Measurements from ENCODE around the gene DYRK3. TPM values are rescaled to one million over a fixed set of nuclear protein-coding genes. Genes with fewer than 3 reads are reported as not detected.

The DYRK3 gene
- total RNA-seq, 4 donors from 2014 or later = 0.85 to 1.8 (median 1.0) TPM

DNA sequence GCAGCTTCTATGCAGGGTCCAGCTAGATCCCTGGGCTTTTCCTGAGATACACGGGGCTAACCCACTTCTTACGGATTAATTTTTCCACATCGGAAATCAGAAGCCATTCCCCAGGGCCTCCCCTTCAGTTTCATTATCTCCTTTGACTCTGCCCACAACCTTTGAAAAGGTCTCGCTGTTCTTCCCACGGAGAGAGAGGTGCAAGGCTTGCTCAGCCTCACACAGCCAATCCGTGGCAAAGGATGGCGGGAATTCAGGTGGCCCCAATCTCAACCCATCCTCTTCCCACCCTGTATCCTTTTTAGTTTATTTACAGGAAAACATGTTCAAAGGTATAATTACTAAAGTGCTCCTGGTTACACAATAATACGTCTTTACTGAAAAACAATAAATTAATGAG is 48.7 kb downstream of the DYRK3 start:
- no peak for TF ChIP-seq POLR2A (IDR thresholded peaks at IDR 0.05)
- TF ChIP-seq, protein P1, sequence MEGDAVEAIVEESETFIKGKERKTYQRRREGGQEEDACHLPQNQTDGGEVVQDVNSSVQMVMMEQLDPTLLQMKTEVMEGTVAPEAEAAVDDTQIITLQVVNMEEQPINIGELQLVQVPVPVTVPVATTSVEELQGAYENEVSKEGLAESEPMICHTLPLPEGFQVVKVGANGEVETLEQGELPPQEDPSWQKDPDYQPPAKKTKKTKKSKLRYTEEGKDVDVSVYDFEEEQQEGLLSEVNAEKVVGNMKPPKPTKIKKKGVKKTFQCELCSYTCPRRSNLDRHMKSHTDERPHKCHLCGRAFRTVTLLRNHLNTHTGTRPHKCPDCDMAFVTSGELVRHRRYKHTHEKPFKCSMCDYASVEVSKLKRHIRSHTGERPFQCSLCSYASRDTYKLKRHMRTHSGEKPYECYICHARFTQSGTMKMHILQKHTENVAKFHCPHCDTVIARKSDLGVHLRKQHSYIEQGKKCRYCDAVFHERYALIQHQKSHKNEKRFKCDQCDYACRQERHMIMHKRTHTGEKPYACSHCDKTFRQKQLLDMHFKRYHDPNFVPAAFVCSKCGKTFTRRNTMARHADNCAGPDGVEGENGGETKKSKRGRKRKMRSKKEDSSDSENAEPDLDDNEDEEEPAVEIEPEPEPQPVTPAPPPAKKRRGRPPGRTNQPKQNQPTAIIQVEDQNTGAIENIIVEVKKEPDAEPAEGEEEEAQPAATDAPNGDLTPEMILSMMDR (IDR thresholded peaks at IDR 0.05 in 4 of 5, conservative IDR thresholded peaks at IDR 0.05 in 1 of 5) = no peak
- ATAC-seq (no peak), DNase-seq (no peak)
- Histone ChIP-seq H3K4me3 (peak overlapping the region in 3 of 4 donors; percentile 53 to 79 (median 76)), H3K4me1 (peaks cover 32 to 36% of the 10 kb centered on the region in 2 donors), H3K36me3 (no peaks in the 10 kb centered on the region), H3K27me3 (no peaks in the 10 kb centered on the region), H3K9me3 (no peaks in the 10 kb centered on the region), H3K27ac (peak overlapping the region in 2 of 4 donors; percentile 68 to 98)
- intact Hi-C loops (cut with DNase I; ENCODE audit: low total_unique reads) (loop anchor here (1.0 kb wide), 2 partner anchors 26 to 49 kb away; partner anchors contain the start of gene DYRK3), in situ Hi-C loops (cut with MboI; ENCODE audit: low sequenced_read_pairs in 4 of 4) (loop anchor here in 1 of 4 donors (25.0 kb wide), 1 partner anchor 1128 kb away; no protein-coding TSS in a partner anchor)

DNA sequence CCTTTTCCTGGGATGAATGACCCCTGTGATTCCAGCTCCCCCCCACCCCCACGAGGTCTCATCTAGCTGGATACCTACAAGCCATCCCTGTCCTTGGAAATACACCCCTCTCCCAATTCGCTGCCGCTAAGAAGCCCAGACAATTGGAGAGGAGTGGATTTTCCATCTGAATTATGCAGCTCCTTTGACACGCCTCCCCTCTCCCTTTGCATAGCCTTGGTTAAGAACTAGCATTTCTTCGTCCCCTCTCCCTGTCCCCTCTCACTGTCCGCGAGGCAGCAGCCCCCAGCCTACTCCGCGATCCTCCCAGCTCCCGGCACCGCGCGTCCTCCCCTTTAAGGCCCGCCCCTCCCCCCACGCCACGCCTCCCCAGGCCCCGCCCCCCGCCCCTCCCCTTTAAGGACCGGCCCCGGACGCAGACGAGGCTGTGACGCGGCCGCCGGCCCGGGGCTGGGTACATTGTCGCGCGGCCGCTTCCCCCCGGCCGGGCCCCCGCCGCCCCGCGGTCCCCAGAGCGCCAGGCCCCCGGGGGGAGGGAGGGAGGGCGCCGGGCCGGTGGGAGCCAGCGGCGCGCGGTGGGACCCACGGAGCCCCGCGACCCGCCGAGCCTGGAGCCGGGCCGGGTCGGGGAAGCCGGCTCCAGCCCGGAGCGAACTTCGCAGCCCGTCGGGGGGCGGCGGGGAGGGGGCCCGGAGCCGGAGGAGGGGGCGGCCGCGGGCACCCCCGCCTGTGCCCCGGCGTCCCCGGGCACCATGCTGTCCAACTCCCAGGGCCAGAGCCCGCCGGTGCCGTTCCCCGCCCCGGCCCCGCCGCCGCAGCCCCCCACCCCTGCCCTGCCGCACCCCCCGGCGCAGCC is 49.4 kb downstream of the DYRK3 start, which contains the start of gene MAPKAPK2:
TSS of gene MAPKAPK2 (plus strand) at position 428 of the 856 bp plus-strand sequence. CDS start at position 753, 325 bp downstream.
- peak; percentile 65 to 72 for ATAC-seq
- Histone ChIP-seq H3K27ac (peak within 1 kb of the TSS; percentile 93 to 98 (median 96)), H3K36me3 (no peaks in the 10 kb centered on the region), H3K4me3 (peak within 1 kb of the TSS; percentile 66 to 79 (median 75)), H3K27me3 (no peaks in the 10 kb centered on the region), H3K9me3 (no peaks in the 10 kb centered on the region), H3K4me1 (peaks cover 39 to 43% of the 10 kb centered on the region in 2 donors)
- TF ChIP-seq, protein P1 (IDR thresholded peaks at IDR 0.05 in 4 of 5, conservative IDR thresholded peaks at IDR 0.05 in 1 of 5) = no peak
- TF ChIP-seq POLR2A (IDR thresholded peaks at IDR 0.05) = peak; percentile 82 to 83
- in situ Hi-C loops (cut with MboI; ENCODE audit: low sequenced_read_pairs in 4 of 4) = loop anchor here in 1 of 4 donors (25.0 kb wide), 1 partner anchor 1128 kb away; no protein-coding TSS in a partner anchor
- intact Hi-C loops (cut with DNase I; ENCODE audit: low total_unique reads) = loop anchor here (1.0 kb wide), 2 partner anchors 26 to 49 kb away; partner anchors contain the start of gene DYRK3
- peak; percentile 73 to 76 for DNase-seq

DNA sequence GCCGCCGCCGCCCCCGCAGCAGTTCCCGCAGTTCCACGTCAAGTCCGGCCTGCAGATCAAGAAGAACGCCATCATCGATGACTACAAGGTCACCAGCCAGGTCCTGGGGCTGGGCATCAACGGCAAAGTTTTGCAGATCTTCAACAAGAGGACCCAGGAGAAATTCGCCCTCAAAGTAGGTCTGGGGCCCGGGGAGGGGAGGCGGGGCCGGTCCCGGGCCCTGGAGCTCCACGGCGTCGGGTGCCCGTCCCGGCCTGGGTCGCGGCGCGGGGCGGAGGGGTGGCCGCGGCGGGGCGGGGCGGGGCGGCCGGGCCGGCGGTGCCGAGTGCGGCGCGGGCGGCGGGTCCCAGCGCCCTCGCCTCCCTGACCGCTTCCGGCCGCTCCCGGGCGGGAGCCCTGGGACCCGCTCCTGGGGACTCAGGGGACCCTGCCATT is 50.0 kb downstream of the DYRK3 start:
- peak overlapping the region; percentile 93 to 98 (median 96) for H3K27ac ChIP-seq
- peak overlapping the region; percentile 64 to 79 (median 75) for H3K4me3 ChIP-seq
- DNase-seq (peak in 1 of 2 donors; percentile 28), ATAC-seq (peak; percentile 42 to 56)
- TF ChIP-seq, protein P1 (IDR thresholded peaks at IDR 0.05 in 4 of 5, conservative IDR thresholded peaks at IDR 0.05 in 1 of 5) = no peak
- no peak for TF ChIP-seq POLR2A (IDR thresholded peaks at IDR 0.05)
- peaks cover 45 to 50% of the 10 kb centered on the region in 2 donors for H3K4me1 ChIP-seq
- no peaks in the 10 kb centered on the region for H3K27me3 ChIP-seq
- no peaks in the 10 kb centered on the region for H3K36me3 ChIP-seq
- H3K9me3 ChIP-seq = no peaks in the 10 kb centered on the region
- intact Hi-C loops (cut with DNase I; ENCODE audit: low total_unique reads) (no loop called here), in situ Hi-C loops (cut with MboI; ENCODE audit: low sequenced_read_pairs in 4 of 4) (loop anchor here in 1 of 4 donors (25.0 kb wide), 1 partner anchor 1127 kb away; no protein-coding TSS in a partner anchor)

DNA sequence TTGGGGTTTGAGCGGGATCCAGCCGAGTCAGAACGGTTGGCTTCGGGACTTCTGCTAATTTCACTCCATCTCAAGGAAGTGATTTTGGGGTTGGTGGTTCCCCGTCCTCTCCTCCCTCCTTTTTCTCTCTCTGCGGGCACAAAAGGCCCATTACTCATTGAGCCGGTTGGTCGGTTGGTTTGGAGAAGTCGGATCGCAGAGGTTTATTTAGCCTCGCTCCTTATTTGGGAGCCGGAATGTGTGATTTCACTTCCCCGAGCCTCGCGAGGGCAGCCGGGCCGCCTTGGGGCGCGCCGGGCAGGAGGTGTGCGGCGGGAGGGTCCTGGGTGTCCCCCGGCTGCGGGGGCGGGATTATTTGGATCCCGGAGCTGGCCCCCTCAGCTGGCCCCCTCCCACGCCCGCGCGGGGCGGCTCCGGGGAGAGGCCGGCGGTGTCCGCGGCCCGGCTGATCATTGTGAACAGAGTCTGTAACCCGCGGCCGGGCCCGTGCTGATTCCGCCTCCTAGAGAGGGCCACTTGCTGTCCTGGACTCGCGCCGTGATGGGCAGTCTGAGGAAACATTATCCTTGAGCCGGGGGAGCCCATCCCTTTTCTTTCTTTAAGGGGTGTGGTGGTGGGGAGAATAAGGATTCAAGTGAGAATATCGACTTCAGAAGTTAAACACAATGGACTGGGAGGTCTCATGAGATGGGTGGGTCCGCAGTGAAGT is 50.6 kb downstream of the DYRK3 start:
- in situ Hi-C loops (cut with MboI; ENCODE audit: low sequenced_read_pairs in 4 of 4) = loop anchor here in 1 of 4 donors (25.0 kb wide), 1 partner anchor 1126 kb away; no protein-coding TSS in a partner anchor
- intact Hi-C loops (cut with DNase I; ENCODE audit: low total_unique reads) = loop anchor here (1.0 kb wide), 1 partner anchor 660 kb away; no protein-coding TSS in a partner anchor
- peak; percentile 56 to 73 for DNase-seq
- peak overlapping the region; percentile 64 to 79 (median 75) for H3K4me3 ChIP-seq
- TF ChIP-seq POLR2A (IDR thresholded peaks at IDR 0.05) = peak; percentile 84 to 92
- TF ChIP-seq, protein P1 (IDR thresholded peaks at IDR 0.05 in 4 of 5, conservative IDR thresholded peaks at IDR 0.05 in 1 of 5) = no peak
- peak overlapping the region; percentile 93 to 98 (median 96) for H3K27ac ChIP-seq
- no peaks in the 10 kb centered on the region for H3K9me3 ChIP-seq
- ATAC-seq = peak; percentile 61 to 62
- H3K27me3 ChIP-seq = no peaks in the 10 kb centered on the region
- H3K36me3 ChIP-seq = no peaks in the 10 kb centered on the region
- peaks cover 51 to 56% of the 10 kb centered on the region in 2 donors for H3K4me1 ChIP-seq
